Measurements from ENCODE around the gene KHDRBS2. TPM values are rescaled to one million over a fixed set of nuclear protein-coding genes. Genes with fewer than 3 reads are reported as not detected.

Gene KHDRBS2
- total RNA-seq, 1 experiment from 2014 or later = not detected

DNA sequence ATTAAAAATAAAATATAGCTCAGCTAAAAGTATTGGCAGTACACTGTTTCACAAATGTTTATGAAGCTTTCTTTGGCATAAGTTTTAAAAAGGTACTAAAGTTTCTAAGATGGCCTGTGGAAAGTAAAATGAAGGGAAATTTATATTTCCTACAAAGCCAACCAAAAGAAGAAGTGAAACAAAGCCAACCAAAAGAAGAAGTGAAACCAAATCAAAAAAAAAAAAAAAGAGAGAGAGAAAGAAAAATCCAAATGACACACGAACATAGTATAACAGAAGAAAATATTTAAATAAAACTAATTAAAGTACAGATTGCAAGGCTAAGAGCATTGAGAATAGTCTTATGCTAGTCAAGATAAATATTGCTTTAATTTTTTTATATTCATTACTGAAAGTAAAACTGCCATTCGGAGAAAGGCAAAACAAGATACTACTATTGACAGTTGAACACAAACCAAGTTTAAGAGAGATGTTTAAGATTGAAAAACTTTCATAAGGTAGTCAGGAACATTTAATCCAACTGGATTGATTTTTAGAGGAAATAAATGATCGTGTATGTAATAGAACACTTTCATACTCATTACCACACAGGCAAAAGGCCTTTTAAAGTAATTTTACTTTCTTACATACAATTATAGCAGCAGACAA, 12.8 kb upstream of the KHDRBS2 start:
- Mint-ChIP-seq H3K36me3 (ENCODE audit: insufficient read depth, unreplicated experiment) (no peaks in the 10 kb centered on the region), H3K27ac (ENCODE audit: low read depth, unreplicated experiment) (peak overlapping the region; percentile 65), H3K4me3 (ENCODE audit: unreplicated experiment) (peak overlapping the region; percentile 70), H3K9me3 (ENCODE audit: unreplicated experiment) (no peaks in the 10 kb centered on the region), H3K4me1 (ENCODE audit: insufficient read depth, unreplicated experiment) (peaks cover 6% of the 10 kb centered on the region), H3K27me3 (ENCODE audit: insufficient read depth, unreplicated experiment) (peaks cover 11% of the 10 kb centered on the region)
- DNase-seq (ENCODE audit: unreplicated experiment) = no peak
- intact Hi-C loops (cut with micrococcal nuclease) = no loop called here
- BruUV-seq (replicated peaks) = no TSS peak
- TF ChIP-seq, protein P1, sequence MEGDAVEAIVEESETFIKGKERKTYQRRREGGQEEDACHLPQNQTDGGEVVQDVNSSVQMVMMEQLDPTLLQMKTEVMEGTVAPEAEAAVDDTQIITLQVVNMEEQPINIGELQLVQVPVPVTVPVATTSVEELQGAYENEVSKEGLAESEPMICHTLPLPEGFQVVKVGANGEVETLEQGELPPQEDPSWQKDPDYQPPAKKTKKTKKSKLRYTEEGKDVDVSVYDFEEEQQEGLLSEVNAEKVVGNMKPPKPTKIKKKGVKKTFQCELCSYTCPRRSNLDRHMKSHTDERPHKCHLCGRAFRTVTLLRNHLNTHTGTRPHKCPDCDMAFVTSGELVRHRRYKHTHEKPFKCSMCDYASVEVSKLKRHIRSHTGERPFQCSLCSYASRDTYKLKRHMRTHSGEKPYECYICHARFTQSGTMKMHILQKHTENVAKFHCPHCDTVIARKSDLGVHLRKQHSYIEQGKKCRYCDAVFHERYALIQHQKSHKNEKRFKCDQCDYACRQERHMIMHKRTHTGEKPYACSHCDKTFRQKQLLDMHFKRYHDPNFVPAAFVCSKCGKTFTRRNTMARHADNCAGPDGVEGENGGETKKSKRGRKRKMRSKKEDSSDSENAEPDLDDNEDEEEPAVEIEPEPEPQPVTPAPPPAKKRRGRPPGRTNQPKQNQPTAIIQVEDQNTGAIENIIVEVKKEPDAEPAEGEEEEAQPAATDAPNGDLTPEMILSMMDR (IDR thresholded peaks at IDR 0.05; ENCODE audit: unreplicated experiment) = no peak
- ChIA-PET CTCF (interaction anchor here (0.7 kb wide), 1 partner anchor 1792 kb away, joined by 4 read pairs; no protein-coding TSS in a partner anchor), POLR2A (no interaction called here)

DNA sequence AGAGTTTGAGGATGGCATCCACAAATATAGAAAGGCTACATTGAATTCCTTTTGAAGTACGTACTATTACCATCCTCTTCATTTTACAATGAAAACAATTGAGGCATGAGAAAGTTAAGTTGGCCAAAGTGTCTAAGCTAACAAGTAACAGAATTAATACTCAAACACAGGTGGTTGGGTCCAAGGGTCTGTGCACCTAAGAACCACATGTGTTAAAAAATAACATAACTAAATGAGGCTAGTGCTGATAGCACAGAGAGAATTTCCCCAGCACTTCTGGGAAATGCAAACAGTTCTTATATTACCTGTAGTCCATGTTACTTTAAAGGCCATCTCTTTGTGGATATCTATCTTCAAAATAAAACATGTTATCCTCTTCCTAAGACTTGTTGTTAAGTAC, 10.5 kb upstream of the KHDRBS2 start:
- H3K27me3 Mint-ChIP-seq (ENCODE audit: insufficient read depth, unreplicated experiment) = peaks cover 11% of the 10 kb centered on the region
- CTCF ChIA-PET = no interaction called here
- TF ChIP-seq, protein P1 (IDR thresholded peaks at IDR 0.05; ENCODE audit: unreplicated experiment) = no peak
- H3K4me3 Mint-ChIP-seq (ENCODE audit: unreplicated experiment) = no peak overlapping the region
- H3K27ac Mint-ChIP-seq (ENCODE audit: low read depth, unreplicated experiment) = no peak overlapping the region
- no peaks in the 10 kb centered on the region for H3K9me3 Mint-ChIP-seq (ENCODE audit: unreplicated experiment)
- no peaks in the 10 kb centered on the region for H3K36me3 Mint-ChIP-seq (ENCODE audit: insufficient read depth, unreplicated experiment)
- peaks cover 6% of the 10 kb centered on the region for H3K4me1 Mint-ChIP-seq (ENCODE audit: insufficient read depth, unreplicated experiment)
- no peak for DNase-seq (ENCODE audit: unreplicated experiment)
- POLR2A ChIA-PET = no interaction called here
- no TSS peak for BruUV-seq (replicated peaks)
- intact Hi-C loops (cut with micrococcal nuclease) = no loop called here

DNA sequence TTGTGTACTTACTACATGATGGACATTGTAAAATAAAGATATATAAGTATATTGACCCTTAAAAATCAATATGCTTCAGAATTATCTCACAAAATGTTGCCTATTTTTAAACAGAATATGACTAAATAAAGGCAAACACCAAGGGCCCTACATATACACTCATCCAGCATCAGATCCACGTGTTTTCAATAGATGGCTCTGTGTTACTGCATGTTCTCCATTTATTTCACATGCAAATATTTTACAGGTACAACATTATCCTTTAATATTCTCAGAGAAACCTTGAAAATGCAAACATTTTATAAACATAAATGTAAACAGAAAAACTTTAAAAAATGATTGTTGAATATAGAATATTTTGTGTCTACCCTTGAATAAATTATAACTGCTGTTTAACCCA, 2.9 kb upstream of the KHDRBS2 start:
- H3K4me1 Mint-ChIP-seq (ENCODE audit: insufficient read depth, unreplicated experiment) = no peaks in the 10 kb centered on the region
- no peak overlapping the region for H3K27ac Mint-ChIP-seq (ENCODE audit: low read depth, unreplicated experiment)
- intact Hi-C loops (cut with micrococcal nuclease) = loop anchor here (10.0 kb wide), 1 partner anchor 574 kb away; no protein-coding TSS in a partner anchor
- H3K9me3 Mint-ChIP-seq (ENCODE audit: unreplicated experiment) = no peaks in the 10 kb centered on the region
- H3K36me3 Mint-ChIP-seq (ENCODE audit: insufficient read depth, unreplicated experiment) = peaks cover 6% of the 10 kb centered on the region
- no TSS peak for BruUV-seq (replicated peaks)
- peaks cover 33% of the 10 kb centered on the region for H3K27me3 Mint-ChIP-seq (ENCODE audit: insufficient read depth, unreplicated experiment)
- no peak overlapping the region for H3K4me3 Mint-ChIP-seq (ENCODE audit: unreplicated experiment)
- TF ChIP-seq, protein P1 (IDR thresholded peaks at IDR 0.05; ENCODE audit: unreplicated experiment) = no peak
- DNase-seq (ENCODE audit: unreplicated experiment) = no peak
- POLR2A ChIA-PET = no interaction called here
- CTCF ChIA-PET = no interaction called here

DNA sequence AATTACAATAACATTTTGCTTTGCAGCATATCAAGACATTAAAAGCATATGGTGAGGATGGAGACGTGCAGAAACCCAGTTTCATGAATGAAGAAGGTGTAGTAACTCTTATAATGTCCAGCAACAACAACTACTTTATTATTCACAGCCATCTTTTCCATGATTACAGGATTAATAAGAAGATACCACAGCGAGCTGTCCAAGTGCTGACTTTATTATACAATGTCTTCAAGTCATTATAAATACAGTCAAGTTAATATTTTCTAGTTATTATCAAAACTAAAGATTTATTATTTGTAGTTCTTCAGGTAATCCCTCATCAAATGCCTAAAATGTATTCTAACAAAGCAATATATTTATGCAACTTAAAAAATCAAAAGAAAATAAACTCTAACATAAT, 2.5 kb upstream of the KHDRBS2 start:
- ChIA-PET CTCF (interaction anchor here (0.5 kb wide), 1 partner anchor 793 kb away, joined by 3 read pairs; no protein-coding TSS in a partner anchor), POLR2A (no interaction called here)
- TF ChIP-seq, protein P1 (IDR thresholded peaks at IDR 0.05; ENCODE audit: unreplicated experiment) = no peak
- no peak for DNase-seq (ENCODE audit: unreplicated experiment)
- no peak overlapping the region for H3K4me3 Mint-ChIP-seq (ENCODE audit: unreplicated experiment)
- BruUV-seq (replicated peaks) = no TSS peak
- H3K36me3 Mint-ChIP-seq (ENCODE audit: insufficient read depth, unreplicated experiment) = peaks cover 6% of the 10 kb centered on the region
- H3K9me3 Mint-ChIP-seq (ENCODE audit: unreplicated experiment) = no peaks in the 10 kb centered on the region
- H3K27ac Mint-ChIP-seq (ENCODE audit: low read depth, unreplicated experiment) = no peak overlapping the region
- intact Hi-C loops (cut with micrococcal nuclease) = loop anchor here (10.0 kb wide), 1 partner anchor 574 kb away; no protein-coding TSS in a partner anchor
- peaks cover 33% of the 10 kb centered on the region for H3K27me3 Mint-ChIP-seq (ENCODE audit: insufficient read depth, unreplicated experiment)
- H3K4me1 Mint-ChIP-seq (ENCODE audit: insufficient read depth, unreplicated experiment) = no peaks in the 10 kb centered on the region
